Lung (tissue), 12 donors: Measurements from ENCODE around the gene LEKR1. TPM values are rescaled to one million over a fixed set of nuclear protein-coding genes. Genes with fewer than 3 reads are reported as not detected.

Experiments used
- ATAC-seq: fragments of 200-7000 bp; cut with Tn5 transposase; one replicate; pipeline ENCODE4 v1.9.1; 2020; ENCODE audit warnings: moderate number of reproducible peaks; ENCODE audit not compliant: insufficient read depth, low FRiP score
- DNase-seq, 3 donors: peaks; one replicate each; pipeline ENCODE4 v3.0.0-alpha.2; 2013 to 2017
- H3K27ac ChIP-seq, 2 donors: one replicate each; pipeline ENCODE4 v1.5.1; 2013; ENCODE audit warnings: mild to moderate bottlenecking in 2 of 2, moderate library complexity in 2 of 2, control low read depth in 1 of 2, inconsistent platforms in 1 of 2, low read depth in 1 of 2, low read length in 1 of 2
- H3K27me3 ChIP-seq, 3 donors: one replicate each; pipeline ENCODE4 v1.5.1; 2013; ENCODE audit warnings: low read length in 2 of 3; ENCODE audit not compliant: control insufficient read depth in 3 of 3, insufficient read depth in 3 of 3
- H3K36me3 ChIP-seq, 4 donors: one replicate each; pipeline ENCODE4 v1.5.1; 2013; ENCODE audit warnings: low read length in 4 of 4, mild to moderate bottlenecking in 1 of 4, moderate library complexity in 1 of 4; ENCODE audit not compliant: control insufficient read depth in 4 of 4, insufficient read depth in 4 of 4
- H3K4me1 ChIP-seq, 5 donors: one replicate each; pipeline ENCODE4 v1.5.1; 2013; ENCODE audit warnings: low read length in 5 of 5, mild to moderate bottlenecking in 2 of 5, moderate library complexity in 1 of 5; ENCODE audit not compliant: control insufficient read depth in 5 of 5, insufficient read depth in 5 of 5
- H3K4me3 ChIP-seq: one replicate; pipeline ENCODE4 v1.5.1; 2013; ENCODE audit warnings: mild to moderate bottlenecking, control low read depth, moderate library complexity
- H3K9ac ChIP-seq, 2 donors: one replicate each; pipeline ENCODE4 v1.5.1; 2013; ENCODE audit warnings: low read length in 2 of 2, control low read depth in 1 of 2; ENCODE audit not compliant: insufficient read depth in 1 of 2
- H3K9me3 ChIP-seq, 4 donors: one replicate each; pipeline ENCODE4 v1.5.1; 2013; ENCODE audit warnings: low read length in 3 of 4, mild to moderate bottlenecking in 1 of 4, moderate library complexity in 1 of 4; ENCODE audit not compliant: control insufficient read depth in 4 of 4, insufficient read depth in 3 of 4
- CTCF ChIP-seq: IDR thresholded peaks from 2 replicates; pipeline ENCODE4 v1.5.1; 2012; ENCODE audit warnings: mild to moderate bottlenecking; ENCODE audit errors: control extremely low read depth, extremely low read depth
- WGBS, 2 donors: extraction: QIAGEN DNeasy Blood & Tissue Kit; methylation state at CpG; one replicate each; pipeline ENCODE4 v1.1.7; 2013; 5-methylcytosine and 5-hydroxymethylcytosine counted together
- polyA plus RNA-seq, 2 donors: library from polyadenylated mRNA; stranded (reverse); fragments of 200-250 nt; gene quantifications; one replicate each; pipeline ENCODE4 v1.2.1, GENCODE V29; 2013
- total RNA-seq, 2 donors: library from RNA; depleted of rRNA in 1 of 2; stranded (reverse); fragments of >200 nt in 1 of 2; gene quantifications; one replicate each; pipeline ENCODE4 v1.2.1, GENCODE V29; 2014 to 2021
- donor health status: control.
- donor health status: control.
- donor health status: Bipolar disorder and iron deficiency.
- donor health status: healthy.
- donor health status: DM: yes; HTN: yes; CAD: no.

LEKR1 gene
- total and polyA plus RNA-seq, 4 donors, result 0.71 to 5.4 (median 3.2) TPM

DNA sequence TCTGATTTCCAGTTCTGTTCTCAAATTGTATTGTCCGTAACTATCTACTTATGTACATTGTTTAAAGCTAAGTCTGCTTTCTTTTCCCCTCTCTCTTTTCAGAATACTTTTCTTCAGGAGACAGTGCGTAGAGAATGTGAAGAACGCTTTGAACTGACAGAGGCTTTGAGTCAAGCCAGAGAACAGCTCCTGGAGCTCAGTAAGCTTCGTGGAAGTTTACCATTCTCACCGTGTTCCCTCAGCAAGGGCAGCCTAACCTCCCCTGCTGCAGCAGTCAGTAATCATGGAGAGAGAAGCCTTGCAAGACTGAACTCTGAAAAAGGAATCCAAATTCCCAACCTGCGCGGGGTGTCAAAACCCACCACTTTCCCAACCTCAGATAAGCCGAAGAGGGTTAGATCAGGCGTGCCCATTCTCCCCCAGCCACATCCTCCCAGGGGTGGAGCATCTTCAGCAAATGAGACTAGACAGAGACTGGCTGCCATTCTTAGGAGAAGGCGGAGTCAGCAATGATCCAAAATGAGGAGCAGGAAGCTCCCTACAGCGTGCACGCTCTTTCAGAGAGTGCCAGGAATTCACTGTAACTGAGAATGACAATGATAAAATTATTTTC is 219.2 kb downstream of the LEKR1 start:
- no peaks in the 10 kb centered on the region for H3K9me3 ChIP-seq
- no peaks in the 10 kb centered on the region for H3K36me3 ChIP-seq
- no peaks in the 10 kb centered on the region for H3K4me1 ChIP-seq
- DNase-seq (no peak), ATAC-seq (no peak)
- no peak for TF ChIP-seq CTCF
- H3K27ac ChIP-seq, result no peak overlapping the region
- no peak overlapping the region for H3K4me3 ChIP-seq
- no peaks in the 10 kb centered on the region for H3K27me3 ChIP-seq
- H3K9ac ChIP-seq, result no peak overlapping the region
- WGBS, 2 donors, result 75 to 86% methylated on average over 12 of the region's 12 CpGs

DNA sequence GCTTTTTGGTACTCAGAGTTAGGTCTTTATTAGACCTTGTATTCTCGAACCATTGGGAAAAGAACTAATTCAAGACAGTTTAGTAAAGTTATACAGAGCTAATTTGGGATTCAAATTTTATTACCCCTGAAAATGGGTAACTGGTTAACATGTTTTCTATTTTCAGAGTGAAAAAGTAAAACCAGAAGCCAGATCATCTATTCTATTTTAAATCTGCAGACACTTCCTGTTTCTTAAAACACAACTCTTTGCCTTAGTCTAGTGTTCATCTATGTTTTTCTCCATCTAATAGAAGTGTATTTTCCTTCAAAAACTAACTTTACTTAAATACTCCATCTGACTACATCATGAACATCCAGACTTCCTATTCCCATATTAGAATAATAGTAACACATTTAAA is 220.4 kb downstream of the LEKR1 start:
- DNase-seq, result no peak
- TF ChIP-seq CTCF, result no peak
- no peak for ATAC-seq
- Histone ChIP-seq H3K9ac (no peak overlapping the region), H3K36me3 (no peaks in the 10 kb centered on the region), H3K4me3 (no peak overlapping the region), H3K27me3 (no peaks in the 10 kb centered on the region), H3K27ac (no peak overlapping the region), H3K4me1 (no peaks in the 10 kb centered on the region), H3K9me3 (no peaks in the 10 kb centered on the region)
- WGBS, 2 donors, result 83 to 87% methylated on average over 1 of the region's 1 CpG

- Histone ChIP-seq H3K4me1 (no peaks in the 10 kb centered on the region), H3K9ac (no peak overlapping the region), H3K27me3 (no peaks in the 10 kb centered on the region), H3K4me3 (no peak overlapping the region), H3K9me3 (no peaks in the 10 kb centered on the region), H3K36me3 (no peaks in the 10 kb centered on the region), H3K27ac (no peak overlapping the region)
- WGBS, 2 donors, result 82 to 90% methylated on average over 3 of the region's 3 CpGs
- DNase-seq (no peak), ATAC-seq (no peak)
- no peak for TF ChIP-seq CTCF
Observed at GRCh38 chr3:157051055-157051454, 224.9 kb downstream of the LEKR1 start.

GRCh38 chr3:157051591-157051990 is 225.4 kb downstream of the LEKR1 start:
- ATAC-seq (no peak), DNase-seq (no peak)
- H3K4me3 ChIP-seq, result no peak overlapping the region
- no peak for TF ChIP-seq CTCF
- no peaks in the 10 kb centered on the region for H3K9me3 ChIP-seq
- H3K27ac ChIP-seq, result no peak overlapping the region
- H3K4me1 ChIP-seq, result no peaks in the 10 kb centered on the region
- no peaks in the 10 kb centered on the region for H3K36me3 ChIP-seq
- H3K9ac ChIP-seq, result no peak overlapping the region
- H3K27me3 ChIP-seq, result no peaks in the 10 kb centered on the region
